ENCODE data around the gene SERPING1. TPM values are rescaled to one million over a fixed set of nuclear protein-coding genes. Genes with fewer than 3 reads are reported as not detected.
A peak's percentile ranks its signal among the peaks of the same experiment; 100 is the strongest.

Gene SERPING1
- total and polyA plus RNA-seq, 8 donors = 172 to 329 (median 196) TPM

GRCh38 chr11:57586711-57587245 lies 10.7 kb upstream of the SERPING1 start:
- H3K9me3 ChIP-seq = no peaks in the 10 kb centered on the region

DNA sequence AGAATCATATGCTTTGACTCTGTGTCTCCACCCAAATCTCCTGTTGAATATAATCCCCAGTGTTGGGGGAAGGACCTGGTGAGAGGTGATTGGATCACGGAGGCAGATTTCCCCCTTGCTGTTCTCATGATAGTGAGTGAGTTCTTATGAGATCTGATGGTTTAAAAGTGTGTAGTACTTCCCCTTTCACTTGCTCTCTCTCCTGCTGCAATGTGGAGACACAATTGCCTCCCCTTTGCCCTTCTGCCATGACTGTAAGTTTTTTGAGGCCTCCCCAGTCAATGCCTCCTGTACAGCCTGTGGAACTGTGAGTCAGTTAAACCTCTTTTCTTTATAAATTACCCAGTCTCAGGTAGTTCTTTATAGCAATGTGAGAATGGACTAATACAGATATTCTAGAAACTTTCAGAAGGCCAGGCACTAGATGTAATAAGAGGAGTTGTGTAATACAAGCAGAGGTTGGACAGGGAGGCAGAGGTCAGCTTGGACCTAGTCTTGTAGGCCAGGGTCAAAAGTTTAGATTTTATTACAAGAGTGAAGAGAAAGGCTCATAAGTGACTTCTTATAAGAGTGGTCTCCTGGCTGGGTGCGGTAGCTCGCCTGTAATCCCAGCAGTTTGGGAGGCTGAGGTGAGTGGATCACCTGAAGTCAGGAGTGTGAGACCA lies 9.3 kb upstream of the SERPING1 start:
- Histone ChIP-seq H3K36me3 (no peaks in the 10 kb centered on the region), H3K27ac (no peak overlapping the region), H3K9me3 (no peaks in the 10 kb centered on the region), H3K27me3 (no peaks in the 10 kb centered on the region), H3K4me1 (no peaks in the 10 kb centered on the region), H3K4me3 (no peak overlapping the region)
- DNase-seq (no peak), ATAC-seq (peak; percentile 33)
- intact Hi-C loops (cut with DNase I) = no loop called here
- TF ChIP-seq, protein P1, sequence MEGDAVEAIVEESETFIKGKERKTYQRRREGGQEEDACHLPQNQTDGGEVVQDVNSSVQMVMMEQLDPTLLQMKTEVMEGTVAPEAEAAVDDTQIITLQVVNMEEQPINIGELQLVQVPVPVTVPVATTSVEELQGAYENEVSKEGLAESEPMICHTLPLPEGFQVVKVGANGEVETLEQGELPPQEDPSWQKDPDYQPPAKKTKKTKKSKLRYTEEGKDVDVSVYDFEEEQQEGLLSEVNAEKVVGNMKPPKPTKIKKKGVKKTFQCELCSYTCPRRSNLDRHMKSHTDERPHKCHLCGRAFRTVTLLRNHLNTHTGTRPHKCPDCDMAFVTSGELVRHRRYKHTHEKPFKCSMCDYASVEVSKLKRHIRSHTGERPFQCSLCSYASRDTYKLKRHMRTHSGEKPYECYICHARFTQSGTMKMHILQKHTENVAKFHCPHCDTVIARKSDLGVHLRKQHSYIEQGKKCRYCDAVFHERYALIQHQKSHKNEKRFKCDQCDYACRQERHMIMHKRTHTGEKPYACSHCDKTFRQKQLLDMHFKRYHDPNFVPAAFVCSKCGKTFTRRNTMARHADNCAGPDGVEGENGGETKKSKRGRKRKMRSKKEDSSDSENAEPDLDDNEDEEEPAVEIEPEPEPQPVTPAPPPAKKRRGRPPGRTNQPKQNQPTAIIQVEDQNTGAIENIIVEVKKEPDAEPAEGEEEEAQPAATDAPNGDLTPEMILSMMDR (IDR thresholded peaks at IDR 0.05) = no peak

More at GRCh38 chr11:57586711-57587245, 10.7 kb upstream of the SERPING1 start:
- H3K27ac ChIP-seq = no peak overlapping the region
- no peak overlapping the region for H3K4me3 ChIP-seq
- DNase-seq (no peak), ATAC-seq (no peak)
- intact Hi-C loops (cut with DNase I) = no loop called here
- TF ChIP-seq, protein P1 (IDR thresholded peaks at IDR 0.05) = no peak
- no peaks in the 10 kb centered on the region for H3K4me1 ChIP-seq
- H3K27me3 ChIP-seq = no peaks in the 10 kb centered on the region
- H3K36me3 ChIP-seq = no peaks in the 10 kb centered on the region

DNA sequence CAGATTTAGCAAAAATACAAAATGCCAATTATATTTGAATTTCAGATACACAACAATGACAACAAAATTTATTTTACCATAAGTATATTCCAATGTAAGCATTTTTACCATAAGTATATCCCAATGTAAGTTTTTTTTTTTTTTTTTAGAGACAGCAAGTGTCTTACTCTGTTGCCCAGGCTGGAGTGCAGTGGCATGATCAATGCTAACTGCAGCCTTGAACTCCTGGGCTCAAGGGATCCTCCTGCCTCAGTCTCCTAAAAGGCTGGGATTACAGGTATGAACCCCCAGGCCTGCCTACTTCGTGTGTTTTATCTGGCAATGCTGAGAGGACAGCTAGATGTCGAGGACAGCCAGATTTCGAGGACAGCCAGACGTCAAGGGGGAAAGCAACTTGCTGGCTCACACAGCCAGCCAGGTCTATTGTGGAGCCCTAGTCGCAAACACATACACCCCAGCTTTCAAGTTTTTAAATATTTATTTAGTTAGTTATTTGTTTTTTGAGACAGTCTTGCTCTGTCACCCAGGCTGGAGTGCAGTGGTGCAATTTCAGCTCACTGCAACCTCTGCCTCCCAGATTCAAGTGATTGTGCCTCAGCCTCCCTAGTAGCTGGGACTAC lies 1.1 kb upstream of the SERPING1 start:
- DNase-seq (no peak), ATAC-seq (no peak)
- intact Hi-C loops (cut with DNase I) = no loop called here
- Histone ChIP-seq H3K27ac (no peak overlapping the region), H3K27me3 (no peaks in the 10 kb centered on the region), H3K36me3 (no peaks in the 10 kb centered on the region), H3K4me1 (peaks cover 9 to 16% of the 10 kb centered on the region in 2 donors), H3K4me3 (no peak overlapping the region), H3K9me3 (no peaks in the 10 kb centered on the region)
- TF ChIP-seq, protein P1 (IDR thresholded peaks at IDR 0.05) = no peak

GRCh38 chr11:57597916-57598830 lies 688 bp downstream of the SERPING1 start:
- Histone ChIP-seq H3K4me1 (peaks cover 9 to 16% of the 10 kb centered on the region in 2 donors), H3K36me3 (peaks cover 0 to 10% of the 10 kb centered on the region in 2 donors)

More at GRCh38 chr11:57597916-57598830, 688 bp downstream of the SERPING1 start:
- ATAC-seq (peak; percentile 98), DNase-seq (peak; percentile 83 to 92 (median 85))
- no peaks in the 10 kb centered on the region for H3K27me3 ChIP-seq
- intact Hi-C loops (cut with DNase I) = no loop called here
- peak overlapping the region; percentile 69 to 72 for H3K27ac ChIP-seq
- TF ChIP-seq, protein P1 (IDR thresholded peaks at IDR 0.05) = no peak
- H3K9me3 ChIP-seq = no peaks in the 10 kb centered on the region
- peak overlapping the region; percentile 52 to 56 for H3K4me3 ChIP-seq

Measured in left lung (tissue), 10 donors.